HepG2 (cell line): ENCODE results near the gene FANCL. TPM values are rescaled to one million over a fixed set of nuclear protein-coding genes. Genes with fewer than 3 reads are reported as not detected.

Source experiments
- ATAC-seq: fragments of 200-7000 bp; cut with Tn5 transposase; 3 replicates; pipeline ENCODE4 v1.9.1; 2020; ENCODE audit warnings: mild to moderate bottlenecking, moderate library complexity
- BruUV-seq: library from RNA; stranded (reverse); fragments of 400-500 nt; replicated peaks from 2 replicates; lab custom pipeline; 2021; lab: Mats Ljungman, UMichigan
- CTCF ChIA-PET: fragments of 300-600 bp; formaldehyde crosslinking; extraction: SDS; loops from one replicate; lab custom pipeline; 2021; ENCODE audit warnings: low total read pairs, inconsistent platforms, low intra/inter-chr PET ratio; lab: Yijun Ruan, JAX
- POLR2A ChIA-PET: fragments of 350-600 bp; sonication (Branson Sonifier 250); formaldehyde crosslinking; loops from one replicate; lab custom pipeline; 2020; ENCODE audit warnings: antibody characterized with exemption, inconsistent platforms; lab: Yijun Ruan, JAX
- DNase-seq: peaks from one replicate; pipeline ENCODE4 v3.0.0-alpha.2; 2015; ENCODE audit warnings: low spot score
- FAIRE-seq: peaks from 3 replicates; lab custom pipeline; 2011; peaks lifted over from hg19 to GRCh38; lab: Jason Lieb, UNC
- H2AFZ ChIP-seq: one replicate; pipeline ENCODE4 v1.6.1; 2011; ENCODE audit warnings: low read length, inconsistent platforms
- H3K27ac ChIP-seq: fragments of 300-600 bp; 3 replicates; pipeline ENCODE4 v1.8.0; 2011; ENCODE audit warnings: mixed run types, mild to moderate bottlenecking, mixed read lengths, low read length, inconsistent platforms; ENCODE audit not compliant: insufficient read depth; ENCODE audit errors: extremely low read length
- H3K27me3 ChIP-seq, 2 experiments: fragments of 200-600 bp in 1 of 2; 2 replicates in 1 of 2; 3 replicates in 1 of 2; pipeline versions ENCODE4 v1.6.0 to v1.8.0; 2011; ENCODE audit warnings: low read length in 2 of 2, mild to moderate bottlenecking in 2 of 2, moderate library complexity in 2 of 2, inconsistent platforms in 1 of 2; ENCODE audit not compliant: insufficient read depth in 2 of 2, control insufficient read depth in 1 of 2
- H3K36me3 ChIP-seq, 2 experiments: fragments of 200-600 bp in 1 of 2; replicated peaks in 1 of 2; 2 replicates in 1 of 2; 3 replicates in 1 of 2; pipeline versions ENCODE4 v1.5.1 to v1.8.0; 2011; ENCODE audit warnings: low read length in 2 of 2, inconsistent platforms in 1 of 2; ENCODE audit not compliant: insufficient read depth in 2 of 2, control insufficient read depth in 1 of 2
- H3K4me1 ChIP-seq: 2 replicates; pipeline ENCODE4 v1.5.1; 2012; ENCODE audit warnings: low read length, inconsistent platforms; ENCODE audit not compliant: insufficient read depth
- H3K4me2 ChIP-seq: 2 replicates; pipeline ENCODE4 v1.6.0; 2011; ENCODE audit warnings: low read depth, low read length, inconsistent platforms
- H3K4me3 ChIP-seq, 3 experiments: fragments of 200-600 bp in 1 of 3; sonication (generic), shearing (Covaris generic) in 1 of 3; replicated peaks in 1 of 3; 2 replicates each; pipeline ENCODE4 v1.5.1; 2011 to 2016; ENCODE audit warnings: low read length in 3 of 3, inconsistent platforms in 2 of 3, low read depth in 2 of 3, mild to moderate bottlenecking in 2 of 3, control low read depth in 1 of 3, mixed read lengths in 1 of 3; ENCODE audit not compliant: insufficient read depth in 1 of 3
- H3K79me2 ChIP-seq: one replicate; pipeline ENCODE4 v1.6.1; 2011; ENCODE audit warnings: low read length, inconsistent platforms; ENCODE audit not compliant: insufficient read depth
- H3K9ac ChIP-seq: 2 replicates; pipeline ENCODE4 v1.6.0; 2011; ENCODE audit warnings: mild to moderate bottlenecking, low read depth, low read length, inconsistent platforms; ENCODE audit not compliant: insufficient read depth
- H3K9me3 ChIP-seq: 2 replicates; pipeline ENCODE4 v1.5.1; 2012; ENCODE audit warnings: mild to moderate bottlenecking, low read length
- H4K20me1 ChIP-seq: 2 replicates; pipeline ENCODE4 v1.6.0; 2011; ENCODE audit warnings: inconsistent platforms, mild to moderate bottlenecking, low read length, moderate library complexity; ENCODE audit not compliant: insufficient read depth
- HINFP ChIP-seq: sonication (generic); formaldehyde crosslinking; IDR thresholded peaks from 2 replicates; pipeline ENCODE4 v1.4.0; 2020; ENCODE audit warnings: low read depth, mild to moderate bottlenecking, missing genetic modification reagents
- PCBP2 ChIP-seq: fragments of 200-400 bp; formaldehyde crosslinking; optimal IDR thresholded peaks from 2 replicates; pipeline ENCODE3; 2018; ENCODE audit warnings: low read length, low read depth; ENCODE audit not compliant: poor library complexity, severe bottlenecking
- ZFP41 ChIP-seq: sonication (generic); formaldehyde crosslinking; IDR thresholded peaks from 2 replicates; pipeline ENCODE4 v1.4.0; 2020; ENCODE audit warnings: mild to moderate bottlenecking, missing genetic modification reagents, borderline replicate concordance
- ZNF280B ChIP-seq: sonication (generic); formaldehyde crosslinking; IDR thresholded peaks from 2 replicates; pipeline ENCODE4 v1.5.0; 2020; ENCODE audit warnings: missing genetic modification reagents, mild to moderate bottlenecking, borderline replicate concordance
- ZNF460 ChIP-seq: sonication (generic); formaldehyde crosslinking; IDR thresholded peaks from 2 replicates; pipeline ENCODE4 v1.5.1; 2020; ENCODE audit warnings: missing genetic modification reagents, mild to moderate bottlenecking, borderline replicate concordance
- ZNF558 ChIP-seq: sonication (generic); formaldehyde crosslinking; IDR thresholded peaks from 2 replicates; pipeline ENCODE4 v1.9.0; 2022; ENCODE audit warnings: mild to moderate bottlenecking, missing genetic modification reagents, borderline replicate concordance
- WGBS: methylation state at CpG from one replicate; pipeline ENCODE4 v1.1.6; 2017; ENCODE audit warnings: low lambda C conversion rate; 5-methylcytosine and 5-hydroxymethylcytosine counted together
- in situ Hi-C: cut with HindIII; loops from 2 replicates; pipeline ENCODE4 v1.10.0; 2017; ENCODE audit warnings: low pct_unique_long_range_greater_than_20kb; ENCODE audit not compliant: extremely low pct_ligation_motif_present
- intact Hi-C: fragments of 100-400 bp; cut with micrococcal nuclease; formaldehyde crosslinking; loops from one replicate; pipeline ENCODE4 v1.10.0; 2022; ENCODE audit not compliant: unreplicated experiment
- polyA plus RNA-seq, 8 experiments: library from polyadenylated mRNA; depleted of rRNA in 3 of 8; stranded (reverse) in 7 of 8; unstranded in 1 of 8; fragments of >200 nt; fragmentation: Illumina TruSeq in 4 of 8; extraction: Trizol in 4 of 8; gene quantifications; 2 replicates each; pipeline versions ENCODE4 v1.2.1 to v1.2.3, GENCODE V29; 2011 to 2016; ENCODE audit warnings: low read depth in 4 of 8, missing spikeins in 1 of 8, mixed read lengths in 1 of 8; ENCODE audit not compliant: insufficient read depth in 1 of 8
- total RNA-seq, 5 experiments: library from RNA; depleted of rRNA; stranded (reverse); fragments of >200 nt; fragmentation: Illumina TruSeq; extraction: Trizol; gene quantifications; 2 replicates each; pipeline ENCODE4 v1.2.3, GENCODE V29; 2016; ENCODE audit warnings: low read depth in 1 of 5

FANCL gene
- total and polyA plus RNA-seq, 2 of the 13 experiments (the other 11 are each of a cell fraction or from before 2014, with no cell fraction given): 40.7 to 66.8 TPM

- intact Hi-C loops: no loop called here
- in situ Hi-C loops: no loop called here
These were observed 58.6 kb downstream of the FANCL start for GRCh38 chr2:58182527-58182926.

More at GRCh38 chr2:58182527-58182926, 58.6 kb downstream of the FANCL start:
- Histone ChIP-seq H3K36me3 (peaks cover 0 to 3% of the 10 kb centered on the region in 2 experiments; a peak in 2 of 5 replicates), H3K9me3 (no peaks in the 10 kb centered on the region), H3K27me3 (no peaks in the 10 kb centered on the region), H3K4me1 (no peaks in the 10 kb centered on the region), H3K9ac (no peak overlapping the region), H4K20me1 (no peaks in the 10 kb centered on the region), H2AFZ (no peak overlapping the region), H3K79me2 (no peaks in the 10 kb centered on the region), H3K27ac (no peak overlapping the region), H3K4me3 (no peak overlapping the region), H3K4me2 (no peak overlapping the region)
- no peak for DNase-seq
- ATAC-seq: no peak
- no peak for FAIRE-seq
- ChIA-PET POLR2A (no interaction called here), CTCF (no interaction called here)
- no TSS peak for BruUV-seq
- no peak for TF ChIP-seq ZNF460 (CRISPR knock-in tag)
- no peak for TF ChIP-seq ZNF558 (CRISPR knock-in tag)
- TF ChIP-seq ZFP41 (CRISPR knock-in tag): no peak
- no peak for TF ChIP-seq ZNF280B (CRISPR knock-in tag)
- no peak for TF ChIP-seq PCBP2
- TF ChIP-seq HINFP (CRISPR knock-in tag): no peak
- WGBS: 96% methylated on average over 1 of the region's 1 CpG
